HEK293 (cell line): ENCODE results near the gene JAZF1.

Source experiments
- HOXA7 ChIP-seq: sonication (generic); formaldehyde crosslinking; IDR thresholded peaks from 2 replicates; pipeline ENCODE4 v1.8.1; 2022; ENCODE audit warnings: missing genetic modification reagents, borderline replicate concordance
- HOXC10 ChIP-seq: sonication (generic); formaldehyde crosslinking; IDR thresholded peaks from 2 replicates; pipeline ENCODE4 v1.8.1; 2023; ENCODE audit warnings: mild to moderate bottlenecking, missing genetic modification reagents
- OSR2 ChIP-seq: fragments of 450-650 bp; formaldehyde crosslinking; IDR thresholded peaks from 2 replicates; pipeline ENCODE4 v1.5.1; 2016; ENCODE audit warnings: missing biosample characterization, missing genetic modification characterization
- SETDB1 ChIP-seq: IDR thresholded peaks from one replicate; pipeline ENCODE4 v1.6.1; 2017; ENCODE audit warnings: mild to moderate bottlenecking, low read length, moderate library complexity, mixed read lengths; ENCODE audit not compliant: insufficient read length
- SP2 ChIP-seq: fragments of 450-650 bp; formaldehyde crosslinking; IDR thresholded peaks from 2 replicates; pipeline ENCODE4 v1.5.1; 2016; ENCODE audit warnings: missing biosample characterization, missing genetic modification characterization
- ZBTB17 ChIP-seq: fragments of 450-650 bp; formaldehyde crosslinking; IDR thresholded peaks from 2 replicates; pipeline ENCODE4 v1.5.1; 2016; ENCODE audit warnings: missing biosample characterization, missing genetic modification characterization
- ZNF10 ChIP-seq: fragments of 450-650 bp; formaldehyde crosslinking; IDR thresholded peaks from 2 replicates; pipeline ENCODE4 v1.5.1; 2017; ENCODE audit warnings: missing biosample characterization, missing genetic modification characterization
- ZNF138 ChIP-seq: fragments of 450-650 bp; formaldehyde crosslinking; IDR thresholded peaks from 2 replicates; pipeline ENCODE4 v1.5.1; 2016; ENCODE audit warnings: missing biosample characterization, missing genetic modification characterization, borderline replicate concordance
- ZNF701 ChIP-seq: fragments of 450-650 bp; formaldehyde crosslinking; IDR thresholded peaks from 2 replicates; pipeline ENCODE4 v1.5.1; 2016; ENCODE audit warnings: missing biosample characterization, missing genetic modification characterization
- ZNF792 ChIP-seq: fragments of 450-650 bp; formaldehyde crosslinking; IDR thresholded peaks from 2 replicates; pipeline ENCODE4 v1.5.1; 2016; ENCODE audit warnings: missing biosample characterization, missing genetic modification characterization
- ZSCAN16 ChIP-seq: fragments of 450-650 bp; formaldehyde crosslinking; IDR thresholded peaks from 2 replicates; pipeline ENCODE4 v1.5.1; 2016; ENCODE audit warnings: missing biosample characterization, missing genetic modification characterization
- TF ChIP-seq, protein P1 (sequence below): fragments of 450-650 bp; formaldehyde crosslinking; IDR thresholded peaks from 2 replicates; pipeline ENCODE4 v1.5.1; 2016; ENCODE audit warnings: missing biosample characterization, missing genetic modification characterization

GRCh38 chr7:28142650-28143049 is 37.9 kb downstream of the JAZF1 start:
- TF ChIP-seq HOXA7 (CRISPR knock-in tag) = no peak
- TF ChIP-seq, protein P1, sequence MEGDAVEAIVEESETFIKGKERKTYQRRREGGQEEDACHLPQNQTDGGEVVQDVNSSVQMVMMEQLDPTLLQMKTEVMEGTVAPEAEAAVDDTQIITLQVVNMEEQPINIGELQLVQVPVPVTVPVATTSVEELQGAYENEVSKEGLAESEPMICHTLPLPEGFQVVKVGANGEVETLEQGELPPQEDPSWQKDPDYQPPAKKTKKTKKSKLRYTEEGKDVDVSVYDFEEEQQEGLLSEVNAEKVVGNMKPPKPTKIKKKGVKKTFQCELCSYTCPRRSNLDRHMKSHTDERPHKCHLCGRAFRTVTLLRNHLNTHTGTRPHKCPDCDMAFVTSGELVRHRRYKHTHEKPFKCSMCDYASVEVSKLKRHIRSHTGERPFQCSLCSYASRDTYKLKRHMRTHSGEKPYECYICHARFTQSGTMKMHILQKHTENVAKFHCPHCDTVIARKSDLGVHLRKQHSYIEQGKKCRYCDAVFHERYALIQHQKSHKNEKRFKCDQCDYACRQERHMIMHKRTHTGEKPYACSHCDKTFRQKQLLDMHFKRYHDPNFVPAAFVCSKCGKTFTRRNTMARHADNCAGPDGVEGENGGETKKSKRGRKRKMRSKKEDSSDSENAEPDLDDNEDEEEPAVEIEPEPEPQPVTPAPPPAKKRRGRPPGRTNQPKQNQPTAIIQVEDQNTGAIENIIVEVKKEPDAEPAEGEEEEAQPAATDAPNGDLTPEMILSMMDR (tag by site-specific recombination) = no peak
- no peak for TF ChIP-seq SETDB1
- TF ChIP-seq ZNF701 (tag by site-specific recombination) = no peak
- no peak for TF ChIP-seq ZBTB17 (tag by site-specific recombination)
- no peak for TF ChIP-seq SP2 (tag by site-specific recombination)
- TF ChIP-seq ZSCAN16 (tag by site-specific recombination) = no peak
- TF ChIP-seq ZNF792 (tag by site-specific recombination) = no peak
- TF ChIP-seq HOXC10 = no peak
- TF ChIP-seq OSR2 = no peak
- no peak for TF ChIP-seq ZNF138 (tag by site-specific recombination)
- no peak for TF ChIP-seq ZNF10
